ENCODE results near the gene PHACTR3.

PHACTR3 gene

DNA sequence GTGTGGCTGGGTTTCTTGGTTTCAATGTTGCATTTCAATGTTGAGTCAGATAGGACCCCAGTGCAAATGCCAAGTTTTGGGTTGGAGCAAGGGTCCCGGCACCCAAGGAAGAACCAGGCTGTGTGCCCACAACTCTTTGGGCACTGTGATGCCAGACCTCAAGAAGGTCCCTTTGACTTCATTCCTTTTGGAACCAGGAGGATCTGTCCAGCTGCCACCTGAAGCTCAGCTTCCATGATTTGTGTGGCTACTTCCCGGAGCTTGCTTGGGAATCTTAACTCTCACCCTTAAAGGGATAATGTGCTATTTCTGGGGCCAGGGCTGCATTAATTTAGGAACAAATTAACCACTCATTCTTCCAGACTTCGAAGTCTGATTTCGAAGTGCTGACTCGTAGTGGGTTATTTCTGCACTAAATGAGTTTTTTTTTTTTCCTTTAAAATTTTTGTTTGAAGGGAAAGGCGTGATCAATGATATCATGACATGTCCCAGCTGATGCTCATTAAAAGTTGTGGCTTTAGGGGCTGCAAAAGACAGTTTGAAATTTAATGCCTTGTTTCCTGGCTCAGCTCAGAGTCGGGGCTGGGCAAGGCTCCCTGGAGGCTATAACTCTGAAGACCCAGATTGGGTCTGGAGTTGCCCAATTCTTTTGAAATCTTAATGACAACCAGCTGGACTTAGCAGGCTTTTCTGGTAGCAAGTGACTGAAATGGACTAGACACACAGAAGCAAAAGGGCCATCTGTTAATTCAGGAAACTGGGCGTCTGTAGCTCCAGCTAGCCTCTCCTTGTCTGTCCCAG is 24.0 kb upstream of the PHACTR3 start:
- Histone ChIP-seq H3K27me3 (ENCODE audit: control insufficient read depth, insufficient read depth, low read length) (no peaks in the 10 kb centered on the region), H3K27ac (no peak overlapping the region), H3K4me3 (ENCODE audit: low read depth, low read length) (no peak overlapping the region), H3K36me3 (ENCODE audit: control insufficient read depth, insufficient read depth, low read length) (no peaks in the 10 kb centered on the region), H3K9me3 (ENCODE audit: control insufficient read depth, low read length) (no peaks in the 10 kb centered on the region), H3K4me1 (no peaks in the 10 kb centered on the region), H3K79me2 (no peaks in the 10 kb centered on the region), H2AFZ (no peak overlapping the region), H3K9ac (no peak overlapping the region), H3K4me2 (ENCODE audit: low read length) (no peak overlapping the region)
- TF ChIP-seq, protein P1, sequence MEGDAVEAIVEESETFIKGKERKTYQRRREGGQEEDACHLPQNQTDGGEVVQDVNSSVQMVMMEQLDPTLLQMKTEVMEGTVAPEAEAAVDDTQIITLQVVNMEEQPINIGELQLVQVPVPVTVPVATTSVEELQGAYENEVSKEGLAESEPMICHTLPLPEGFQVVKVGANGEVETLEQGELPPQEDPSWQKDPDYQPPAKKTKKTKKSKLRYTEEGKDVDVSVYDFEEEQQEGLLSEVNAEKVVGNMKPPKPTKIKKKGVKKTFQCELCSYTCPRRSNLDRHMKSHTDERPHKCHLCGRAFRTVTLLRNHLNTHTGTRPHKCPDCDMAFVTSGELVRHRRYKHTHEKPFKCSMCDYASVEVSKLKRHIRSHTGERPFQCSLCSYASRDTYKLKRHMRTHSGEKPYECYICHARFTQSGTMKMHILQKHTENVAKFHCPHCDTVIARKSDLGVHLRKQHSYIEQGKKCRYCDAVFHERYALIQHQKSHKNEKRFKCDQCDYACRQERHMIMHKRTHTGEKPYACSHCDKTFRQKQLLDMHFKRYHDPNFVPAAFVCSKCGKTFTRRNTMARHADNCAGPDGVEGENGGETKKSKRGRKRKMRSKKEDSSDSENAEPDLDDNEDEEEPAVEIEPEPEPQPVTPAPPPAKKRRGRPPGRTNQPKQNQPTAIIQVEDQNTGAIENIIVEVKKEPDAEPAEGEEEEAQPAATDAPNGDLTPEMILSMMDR (IDR thresholded peaks at IDR 0.05), result no peak

DNA sequence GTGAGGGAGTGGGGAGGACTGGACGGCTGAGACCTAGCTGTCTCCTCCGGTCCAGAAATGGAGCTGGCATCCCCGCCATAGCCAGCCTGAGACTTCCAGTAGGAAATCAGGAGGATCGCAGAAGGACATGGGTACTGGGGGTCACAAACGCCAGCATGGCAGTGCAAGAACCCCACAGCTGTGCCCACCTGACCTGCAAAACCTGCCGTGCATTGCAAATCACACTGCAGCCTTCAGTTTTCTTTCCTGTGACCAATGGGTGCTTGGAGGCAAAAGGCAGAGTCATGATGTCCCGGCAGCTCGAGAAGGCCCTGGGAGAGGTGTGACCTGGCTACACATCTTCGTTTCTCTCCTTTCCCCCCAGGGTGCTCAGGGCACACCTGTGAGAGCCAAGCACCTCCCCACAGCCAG is 23.3 kb upstream of the PHACTR3 start:
- no peak overlapping the region for H3K4me2 ChIP-seq (ENCODE audit: low read length)
- no peaks in the 10 kb centered on the region for H3K36me3 ChIP-seq (ENCODE audit: control insufficient read depth, insufficient read depth, low read length)
- TF ChIP-seq, protein P1 (IDR thresholded peaks at IDR 0.05), result no peak
- no peak overlapping the region for H3K27ac ChIP-seq
- no peaks in the 10 kb centered on the region for H3K4me1 ChIP-seq
- H3K9me3 ChIP-seq (ENCODE audit: control insufficient read depth, low read length), result no peaks in the 10 kb centered on the region
- no peaks in the 10 kb centered on the region for H3K79me2 ChIP-seq
- no peaks in the 10 kb centered on the region for H3K27me3 ChIP-seq (ENCODE audit: control insufficient read depth, insufficient read depth, low read length)
- no peak overlapping the region for H2AFZ ChIP-seq
- no peak overlapping the region for H3K4me3 ChIP-seq (ENCODE audit: low read depth, low read length)
- no peak overlapping the region for H3K9ac ChIP-seq

GRCh38 chr20:59581993-59582679 is 22.2 kb upstream of the PHACTR3 start:
- no peak overlapping the region for H3K9ac ChIP-seq
- H3K4me1 ChIP-seq, result no peaks in the 10 kb centered on the region
- no peak overlapping the region for H3K4me3 ChIP-seq (ENCODE audit: low read depth, low read length)
- no peak overlapping the region for H3K4me2 ChIP-seq (ENCODE audit: low read length)
- H2AFZ ChIP-seq, result no peak overlapping the region
- H3K36me3 ChIP-seq (ENCODE audit: control insufficient read depth, insufficient read depth, low read length), result no peaks in the 10 kb centered on the region
- H3K79me2 ChIP-seq, result no peaks in the 10 kb centered on the region
- TF ChIP-seq, protein P1 (IDR thresholded peaks at IDR 0.05), result no peak
- H3K27me3 ChIP-seq (ENCODE audit: control insufficient read depth, insufficient read depth, low read length), result no peaks in the 10 kb centered on the region
- no peaks in the 10 kb centered on the region for H3K9me3 ChIP-seq (ENCODE audit: control insufficient read depth, low read length)
- H3K27ac ChIP-seq, result no peak overlapping the region

DNA sequence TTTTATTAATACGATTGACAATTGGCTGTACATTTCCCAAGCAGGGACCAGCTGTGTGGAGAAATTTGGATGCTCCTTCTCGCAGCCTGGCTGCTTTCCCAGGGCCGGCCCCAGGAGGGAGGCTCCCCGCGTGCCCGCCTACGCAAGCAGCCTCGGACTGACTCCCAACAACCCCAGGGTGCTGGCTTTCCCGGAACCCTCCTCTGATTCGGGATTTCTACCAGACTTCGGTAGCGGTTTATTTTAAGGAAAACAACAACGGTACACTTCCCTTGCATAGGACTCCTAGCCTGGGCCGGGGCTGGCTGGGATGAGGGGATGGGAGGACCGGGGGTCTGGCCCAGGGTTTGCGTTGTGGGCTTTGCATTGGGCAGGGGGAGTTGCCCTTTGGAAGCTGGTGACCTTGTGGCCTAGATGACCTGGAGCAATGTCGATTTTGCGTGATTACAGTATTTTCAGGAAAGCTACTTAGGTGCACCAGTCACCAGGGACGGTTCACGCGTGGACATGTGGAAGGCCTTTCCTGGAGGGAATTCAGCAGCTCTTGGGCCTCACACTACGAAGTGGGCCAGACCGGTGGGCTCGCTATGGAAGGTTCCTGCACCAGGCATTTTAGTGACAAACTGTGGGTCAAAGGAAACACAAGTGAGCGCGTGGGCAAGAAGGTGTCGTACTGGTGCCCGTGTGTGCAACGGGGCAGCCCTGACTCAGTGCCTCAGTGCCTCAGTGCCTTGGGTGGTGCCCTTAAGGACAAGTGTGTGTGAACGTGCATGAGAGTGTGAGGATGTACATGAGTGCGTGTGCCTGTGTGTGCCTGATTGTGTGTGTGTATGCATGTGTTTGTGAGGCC is 20.7 kb upstream of the PHACTR3 start:
- no peak overlapping the region for H3K27ac ChIP-seq
- H3K9me3 ChIP-seq (ENCODE audit: control insufficient read depth, low read length), result no peaks in the 10 kb centered on the region
- no peak overlapping the region for H3K4me2 ChIP-seq (ENCODE audit: low read length)
- H3K79me2 ChIP-seq, result no peaks in the 10 kb centered on the region
- no peaks in the 10 kb centered on the region for H3K27me3 ChIP-seq (ENCODE audit: control insufficient read depth, insufficient read depth, low read length)
- no peaks in the 10 kb centered on the region for H3K36me3 ChIP-seq (ENCODE audit: control insufficient read depth, insufficient read depth, low read length)
- TF ChIP-seq, protein P1 (IDR thresholded peaks at IDR 0.05), result no peak
- no peaks in the 10 kb centered on the region for H3K4me1 ChIP-seq
- H2AFZ ChIP-seq, result no peak overlapping the region
- H3K9ac ChIP-seq, result no peak overlapping the region
- H3K4me3 ChIP-seq (ENCODE audit: low read depth, low read length), result no peak overlapping the region

All from parathyroid adenoma (tissue), 2 donors.